ENCODE results near the gene ISL1. TPM values are rescaled to one million over a fixed set of nuclear protein-coding genes. Genes with fewer than 3 reads are reported as not detected.

The ISL1 gene
- total and polyA plus RNA-seq, 2 of the 13 experiments (the other 11 are each of a cell fraction or from before 2014, with no cell fraction given), result not detected

- no peak for TF ChIP-seq MYPOP (CRISPR knock-in tag; IDR thresholded peaks at IDR 0.05)
- no peak for TF ChIP-seq SRF (IDR thresholded peaks at IDR 0.05; ENCODE audit: low read depth, low read length)
- no peak for TF ChIP-seq CC2D1A (CRISPR knock-in tag; IDR thresholded peaks at IDR 0.05)
- no peak for TF ChIP-seq ZNF879 (CRISPR knock-in tag; IDR thresholded peaks at IDR 0.05)
- no peak for TF ChIP-seq GTF2F1 (IDR thresholded peaks at IDR 0.05; ENCODE audit: low read length)
- TF ChIP-seq ZBTB7B (CRISPR knock-in tag; IDR thresholded peaks at IDR 0.05), result no peak
These were observed 46.4 kb upstream of the ISL1 start (continued) for GRCh38 chr5:51336878-51337277.

- intact Hi-C loops (cut with micrococcal nuclease; ENCODE audit: unreplicated experiment) (no loop called here), in situ Hi-C loops (cut with HindIII; ENCODE audit: extremely low pct_ligation_motif_present, low pct_unique_long_range_greater_than_20kb) (loop anchor here (10.0 kb wide), 1 partner anchor 380 kb away; no protein-coding TSS in a partner anchor)
- no peak for FAIRE-seq
- no peaks in the 10 kb centered on the region for H3K79me2 ChIP-seq (ENCODE audit: insufficient read depth, low read length)
- no peak overlapping the region for H3K4me2 ChIP-seq (ENCODE audit: low read depth, low read length)
- H3K36me3 ChIP-seq (replicated peaks in 1 of 2; ENCODE audit: control insufficient read depth in 1 of 2, insufficient read depth in 2 of 2, low read length in 2 of 2), result no peaks in the 10 kb centered on the region
- H4K20me1 ChIP-seq (ENCODE audit: insufficient read depth, low read length), result no peaks in the 10 kb centered on the region
- no peaks in the 10 kb centered on the region for H3K4me1 ChIP-seq (ENCODE audit: insufficient read depth, low read length)
- POLR2A ChIA-PET, result no interaction called here
- CTCF ChIA-PET (ENCODE audit: low intra/inter-chr PET ratio, low total read pairs), result no interaction called here
- no peak overlapping the region for H2AFZ ChIP-seq (ENCODE audit: low read length)
- no peaks in the 10 kb centered on the region for H3K27me3 ChIP-seq (ENCODE audit: control insufficient read depth in 1 of 2, insufficient read depth in 2 of 2, low read length in 2 of 2)
- no peaks in the 10 kb centered on the region for H3K9me3 ChIP-seq (ENCODE audit: low read length)
- H3K27ac ChIP-seq (ENCODE audit: extremely low read length, insufficient read depth, low read length), result no peak overlapping the region
- no peak overlapping the region for H3K4me3 ChIP-seq (replicated peaks in 1 of 3; ENCODE audit: insufficient read depth in 1 of 3, low read depth in 2 of 3, low read length in 3 of 3)
- DNase-seq (ENCODE audit: low spot score), result no peak
- H3K9ac ChIP-seq (ENCODE audit: insufficient read depth, low read depth, low read length), result no peak overlapping the region
- no TSS peak for BruUV-seq (replicated peaks)
- no peak for TF ChIP-seq ZXDC (CRISPR knock-in tag; IDR thresholded peaks at IDR 0.05)
- 0% methylated on average over 2 of the region's 2 CpGs for WGBS (ENCODE audit: low lambda C conversion rate)
- no peak for ATAC-seq
These were observed 38.1 kb upstream of the ISL1 start for GRCh38 chr5:51345106-51345505.
